GM12878 (cell line): ENCODE measurements around the gene PCLAF. TPM values are rescaled to one million over a fixed set of nuclear protein-coding genes. Genes with fewer than 3 reads are reported as not detected.

Experiments
- BACH1 ChIP-seq: fragments of 450-650 bp; IDR thresholded peaks from 2 replicates; pipeline ENCODE4 v1.6.1; 2017; ENCODE audit warnings: mild to moderate bottlenecking, borderline replicate concordance
- BMI1 ChIP-seq: fragments of 450-650 bp; IDR thresholded peaks from 2 replicates; pipeline ENCODE4 v1.6.1; 2016; ENCODE audit warnings: mild to moderate bottlenecking, moderate library complexity, borderline replicate concordance
- CHD2 ChIP-seq: IDR thresholded peaks from 2 replicates; pipeline ENCODE4 v1.6.1; 2011; ENCODE audit warnings: low read depth, low read length, improper control_type of control experiment, borderline replicate concordance
- CREM ChIP-seq: IDR thresholded peaks from 2 replicates; pipeline ENCODE4 v1.6.1; 2014; ENCODE audit warnings: antibody characterized with exemption, low read depth
- E2F8 ChIP-seq: fragments of 450-650 bp; IDR thresholded peaks from 2 replicates; pipeline ENCODE4 v1.6.1; 2018; ENCODE audit warnings: mild to moderate bottlenecking, low read depth, moderate library complexity; ENCODE audit not compliant: partially characterized antibody
- HCFC1 ChIP-seq: fragments of 150-350 bp; IDR thresholded peaks from 2 replicates; pipeline ENCODE4 v1.6.1; 2014; ENCODE audit warnings: low read length
- LARP7 ChIP-seq: fragments of 450-650 bp; IDR thresholded peaks from 2 replicates; pipeline ENCODE4 v1.6.1; 2017; ENCODE audit warnings: mild to moderate bottlenecking
- MEF2B ChIP-seq: fragments of 450-650 bp; IDR thresholded peaks from 2 replicates; pipeline ENCODE4 v1.6.1; 2018; ENCODE audit warnings: mild to moderate bottlenecking, moderate library complexity; ENCODE audit not compliant: partially characterized antibody, poor library complexity, severe bottlenecking
- NKRF ChIP-seq: fragments of 450-650 bp; conservative IDR thresholded peaks from 2 replicates; pipeline ENCODE4 v1.6.1; 2017; ENCODE audit warnings: mild to moderate bottlenecking, moderate library complexity
- PAX5 ChIP-seq: IDR thresholded peaks from 2 replicates; pipeline ENCODE4 v1.6.1; 2011; ENCODE audit warnings: low read depth, low read length, borderline replicate concordance
- POLR2AphosphoS5 ChIP-seq: IDR thresholded peaks from 2 replicates; pipeline ENCODE4 v1.6.1; 2011; ENCODE audit warnings: mild to moderate bottlenecking, low read length, inconsistent platforms
- RCOR1 ChIP-seq: conservative IDR thresholded peaks from 2 replicates; pipeline ENCODE4 v1.6.1; 2012; ENCODE audit warnings: low read depth, low read length, improper control_type of control experiment
- RELB ChIP-seq: fragments of 450-650 bp; IDR thresholded peaks from 2 replicates; pipeline ENCODE4 v1.6.1; 2017; ENCODE audit warnings: low read depth, mild to moderate bottlenecking, moderate library complexity
- RFX5 ChIP-seq: IDR thresholded peaks from 2 replicates; pipeline ENCODE4 v1.6.1; 2011; ENCODE audit warnings: low read depth, low read length, improper control_type of control experiment
- SIN3A ChIP-seq: IDR thresholded peaks from 2 replicates; pipeline ENCODE4 v1.6.1; 2012; ENCODE audit warnings: low read depth, low read length, improper control_type of control experiment
- SP1 ChIP-seq: IDR thresholded peaks from one replicate; pipeline ENCODE4 v1.6.1; 2011; ENCODE audit warnings: low read depth, low read length
- SREBF2 ChIP-seq: IDR thresholded peaks from 2 replicates; pipeline ENCODE4 v1.6.1; 2012; ENCODE audit warnings: mild to moderate bottlenecking, low read length
- ZNF217 ChIP-seq: fragments of 450-650 bp; IDR thresholded peaks from 2 replicates; pipeline ENCODE4 v1.6.1; 2017; ENCODE audit warnings: antibody characterized with exemption, mild to moderate bottlenecking
- ZNF274 ChIP-seq: IDR thresholded peaks from one replicate; pipeline ENCODE4 v1.8.0; 2011; ENCODE audit not compliant: insufficient read length, insufficient read depth
- ZSCAN29 ChIP-seq: fragments of 450-650 bp; IDR thresholded peaks from 2 replicates; pipeline ENCODE4 v1.6.1; 2017; ENCODE audit warnings: mild to moderate bottlenecking, moderate library complexity
- polyA plus RNA-seq, 11 experiments: library from polyadenylated mRNA; depleted of rRNA in 4 of 11; unstranded in 6 of 11; stranded (reverse) in 5 of 11; fragments of >200 nt; fragmentation: Nextera tagmentation in 4 of 11; fragmentation: Illumina TruSeq in 1 of 11; extraction: Ambion mirVana in 4 of 11; extraction: Trizol in 1 of 11; gene quantifications; 1 replicate in 1 of 11; 2 replicates in 10 of 11; pipeline versions ENCODE4 v1.2.1 to v1.2.3, GENCODE V29; 2011 to 2016; ENCODE audit warnings: inconsistent platforms in 2 of 11, missing spikeins in 2 of 11, low read depth in 1 of 11
- total RNA-seq, 4 experiments: library from RNA; depleted of rRNA in 3 of 4; stranded (reverse); fragments of >200 nt in 3 of 4; fragmentation: Illumina TruSeq in 1 of 4; extraction: Trizol in 1 of 4; gene quantifications; 2 replicates each; pipeline versions ENCODE4 v1.2.1 to v1.2.3, GENCODE V29; 2013 to 2021

Gene PCLAF
- total and polyA plus RNA-seq, 10 of the 15 experiments (the other 5 are each of a cell fraction or from before 2014, with no cell fraction given), result 79.0 to 627 (median 343) TPM

GRCh38 chr15:64355944-64356709, 25.1 kb downstream of the PCLAF start, which contains the start of gene CSNK1G1 (continued):
- TF ChIP-seq NKRF (peak; percentile 96), BACH1 (no peak; the same call in 1 of the 2 replicates), SREBF2 (no peak), RFX5 (peak; percentile 60), CREM (0 out of 2 replicates have a peak, but pooled peaks have one; percentile 27), RCOR1 (0 out of 2 replicates have a peak, but pooled peaks have one; percentile 46), E2F8 (no peak), POLR2AphosphoS5 (no peak; the same call in 1 of the 2 replicates), SIN3A (peak; percentile 97), SP1 (peak; percentile 57), BMI1 (peak; percentile 93), CHD2 (peak; percentile 71), PAX5 (0 out of 2 replicates have a peak, but pooled peaks have one; percentile 32), ZNF274 (no peak), HCFC1 (peak; percentile 66), LARP7 (peak; percentile 56; the same call in 1 of the 2 replicates), ZNF217 (no peak), MEF2B (peak; percentile 92), RELB (no peak), ZSCAN29 (no peak)
